ENCODE measurements around the gene MYOC.
"Not testable (repeated sequence)": the region's sequence is repeated elsewhere in the genome, so short reads cannot be mapped to it uniquely, and the experiment has no call there.

The MYOC gene

DNA sequence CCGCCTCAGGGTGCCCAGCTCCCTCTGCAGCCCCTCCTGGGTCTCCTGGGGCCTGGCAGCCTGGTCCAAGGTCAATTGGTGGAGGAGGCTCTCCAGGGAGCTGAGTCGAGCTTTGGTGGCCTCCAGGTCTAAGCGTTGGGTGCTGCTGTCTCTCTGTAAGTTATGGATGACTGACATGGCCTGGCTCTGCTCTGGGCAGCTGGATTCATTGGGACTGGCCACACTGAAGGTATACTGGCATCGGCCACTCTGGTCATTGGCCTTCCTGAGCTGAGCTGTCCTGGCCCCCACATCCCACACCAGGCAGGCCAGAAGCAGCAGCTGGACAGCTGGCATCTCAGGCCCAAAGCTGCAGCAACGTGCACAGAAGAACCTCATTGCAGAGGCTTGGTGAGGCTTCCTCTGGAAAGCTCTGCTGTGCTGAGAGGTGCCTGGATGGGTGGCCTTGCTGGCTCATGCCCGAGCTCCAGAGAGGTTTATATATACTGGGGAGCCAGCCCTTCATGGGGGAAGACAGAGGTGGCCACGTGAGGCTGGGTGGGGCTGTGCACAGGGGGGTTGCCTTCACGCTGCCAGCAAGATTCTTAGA lies at the start of gene MYOC:
Gene MYOC (minus strand): TSS at position 455 of the 589 bp plus-strand sequence. CDS start 77 bp downstream, at position 378.
- Histone ChIP-seq H3K9ac (ENCODE audit: low read depth, low read length) (no peak within 1 kb of the TSS), H3K4me3 (ENCODE audit: low read depth, low read length) (no peak within 1 kb of the TSS), H3K4me1 (ENCODE audit: control insufficient read depth, insufficient read depth, low read length) (peaks cover 8% of the 10 kb centered on the region), H3K9me3 (ENCODE audit: control insufficient read depth, insufficient read depth, low read length) (no peaks in the 10 kb centered on the region), H3K27me3 (ENCODE audit: control insufficient read depth, insufficient read depth, low read length) (0 out of 2 replicates have a peak, but pooled peaks cover 5% of the 10 kb centered on the region), H3K36me3 (ENCODE audit: control insufficient read depth, insufficient read depth, low read length) (no peaks in the 10 kb centered on the region), H3K27ac (ENCODE audit: low read depth, low read length) (no peak within 1 kb of the TSS)

- Histone ChIP-seq H3K27me3 (ENCODE audit: control insufficient read depth, insufficient read depth, low read length) (no peaks in the 10 kb centered on the region), H3K36me3 (ENCODE audit: control insufficient read depth, insufficient read depth, low read length) (no peaks in the 10 kb centered on the region)
Observed at GRCh38 chr1:171699531-171699930, 47.0 kb upstream of the MYOC start.

DNA sequence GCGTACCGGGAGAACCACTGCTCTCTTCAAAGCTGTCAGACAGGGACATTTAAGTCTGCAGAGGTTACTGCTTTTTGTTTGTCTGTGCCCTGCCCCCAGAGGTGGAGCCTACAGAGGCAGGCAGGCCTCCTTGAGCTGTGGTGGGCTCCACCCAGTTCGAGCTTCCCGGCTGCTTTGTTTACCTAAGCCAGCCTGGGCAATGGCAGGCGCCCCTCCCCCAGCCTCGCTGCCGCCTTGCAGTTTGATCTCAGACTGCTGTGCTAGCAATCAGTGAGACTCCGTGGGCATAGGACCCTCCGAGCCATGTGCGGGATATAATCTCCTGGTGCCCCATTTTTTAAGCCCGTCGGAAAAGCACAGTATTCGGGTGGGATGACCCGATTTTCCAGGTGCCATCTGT lies 43.3 kb upstream of the MYOC start:
- not testable (repeated sequence) for H3K9me3 ChIP-seq (ENCODE audit: control insufficient read depth, insufficient read depth, low read length); H3K4me3 ChIP-seq (ENCODE audit: low read depth, low read length); H3K27ac ChIP-seq (ENCODE audit: low read depth, low read length); H3K27me3 ChIP-seq (ENCODE audit: control insufficient read depth, insufficient read depth, low read length); H3K9ac ChIP-seq (ENCODE audit: low read depth, low read length); H3K4me1 ChIP-seq (ENCODE audit: control insufficient read depth, insufficient read depth, low read length); H3K36me3 ChIP-seq (ENCODE audit: control insufficient read depth, insufficient read depth, low read length)

More at GRCh38 chr1:171699531-171699930, 47.0 kb upstream of the MYOC start:
- 0 out of 2 replicates have a peak, but pooled peaks cover 6% of the 10 kb centered on the region for H3K4me1 ChIP-seq (ENCODE audit: control insufficient read depth, insufficient read depth, low read length)
- no peak overlapping the region for H3K9ac ChIP-seq (ENCODE audit: low read depth, low read length)
- H3K27ac ChIP-seq (ENCODE audit: low read depth, low read length): no peak overlapping the region
- no peak overlapping the region for H3K4me3 ChIP-seq (ENCODE audit: low read depth, low read length)
- H3K9me3 ChIP-seq (ENCODE audit: control insufficient read depth, insufficient read depth, low read length): peaks cover 5% of the 10 kb centered on the region

- H3K27me3 ChIP-seq (ENCODE audit: control insufficient read depth, insufficient read depth, low read length); H3K9me3 ChIP-seq (ENCODE audit: control insufficient read depth, insufficient read depth, low read length); H3K36me3 ChIP-seq (ENCODE audit: control insufficient read depth, insufficient read depth, low read length); H3K4me1 ChIP-seq (ENCODE audit: control insufficient read depth, insufficient read depth, low read length); H3K4me3 ChIP-seq (ENCODE audit: low read depth, low read length); H3K9ac ChIP-seq (ENCODE audit: low read depth, low read length); H3K27ac ChIP-seq (ENCODE audit: low read depth, low read length): not testable (repeated sequence)
Observed at GRCh38 chr1:171693541-171693940, 41.1 kb upstream of the MYOC start.

DNA sequence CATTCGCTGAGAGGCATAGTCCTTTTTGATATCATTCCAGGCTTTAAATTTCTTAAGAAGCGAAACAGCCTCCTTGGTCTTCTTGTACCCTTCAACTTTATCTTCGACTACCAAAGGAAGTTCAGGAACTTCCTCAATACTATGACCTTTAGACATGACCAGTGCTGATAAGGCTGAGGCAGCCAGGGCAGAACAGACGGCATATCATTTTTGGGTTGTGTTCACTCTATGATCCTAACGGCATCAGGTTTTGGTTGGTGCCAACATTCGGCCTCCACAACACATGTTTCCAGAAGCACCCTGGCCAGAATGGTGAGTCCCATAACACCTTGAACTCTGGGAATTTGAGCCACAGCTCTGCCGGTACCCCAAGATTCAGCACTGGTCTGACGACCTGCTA lies 31.4 kb upstream of the MYOC start:
- no peaks in the 10 kb centered on the region for H3K9me3 ChIP-seq (ENCODE audit: control insufficient read depth, insufficient read depth, low read length)
- H3K27ac ChIP-seq (ENCODE audit: low read depth, low read length): no peak overlapping the region
- no peaks in the 10 kb centered on the region for H3K4me1 ChIP-seq (ENCODE audit: control insufficient read depth, insufficient read depth, low read length)
- no peaks in the 10 kb centered on the region for H3K36me3 ChIP-seq (ENCODE audit: control insufficient read depth, insufficient read depth, low read length)
- H3K4me3 ChIP-seq (ENCODE audit: low read depth, low read length): no peak overlapping the region
- H3K27me3 ChIP-seq (ENCODE audit: control insufficient read depth, insufficient read depth, low read length): no peaks in the 10 kb centered on the region
- H3K9ac ChIP-seq (ENCODE audit: low read depth, low read length): no peak overlapping the region

DNA sequence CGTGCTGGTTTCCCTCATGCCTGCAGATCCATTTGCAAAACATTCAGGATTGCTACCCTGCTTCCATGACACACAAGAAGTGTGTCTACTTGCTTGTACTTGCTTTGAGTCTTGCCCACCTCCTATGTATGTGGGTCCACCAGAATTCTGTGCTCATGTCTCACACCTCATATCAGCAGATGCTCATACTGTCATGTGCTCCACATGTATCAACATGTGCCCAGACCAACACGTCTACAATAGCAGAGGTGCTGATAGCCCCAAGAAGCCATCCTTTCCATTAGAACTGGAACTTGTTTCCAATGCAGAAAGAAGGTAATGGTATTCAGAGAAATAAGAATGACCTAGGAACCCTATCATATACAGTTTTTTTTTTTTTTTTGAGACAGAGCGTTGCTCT lies 27.9 kb upstream of the MYOC start:
- Histone ChIP-seq H3K4me1 (ENCODE audit: control insufficient read depth, insufficient read depth, low read length) (no peaks in the 10 kb centered on the region), H3K9ac (ENCODE audit: low read depth, low read length) (no peak overlapping the region), H3K27ac (ENCODE audit: low read depth, low read length) (no peak overlapping the region), H3K4me3 (ENCODE audit: low read depth, low read length) (no peak overlapping the region), H3K36me3 (ENCODE audit: control insufficient read depth, insufficient read depth, low read length) (no peaks in the 10 kb centered on the region), H3K9me3 (ENCODE audit: control insufficient read depth, insufficient read depth, low read length) (no peaks in the 10 kb centered on the region), H3K27me3 (ENCODE audit: control insufficient read depth, insufficient read depth, low read length) (no peaks in the 10 kb centered on the region)

DNA sequence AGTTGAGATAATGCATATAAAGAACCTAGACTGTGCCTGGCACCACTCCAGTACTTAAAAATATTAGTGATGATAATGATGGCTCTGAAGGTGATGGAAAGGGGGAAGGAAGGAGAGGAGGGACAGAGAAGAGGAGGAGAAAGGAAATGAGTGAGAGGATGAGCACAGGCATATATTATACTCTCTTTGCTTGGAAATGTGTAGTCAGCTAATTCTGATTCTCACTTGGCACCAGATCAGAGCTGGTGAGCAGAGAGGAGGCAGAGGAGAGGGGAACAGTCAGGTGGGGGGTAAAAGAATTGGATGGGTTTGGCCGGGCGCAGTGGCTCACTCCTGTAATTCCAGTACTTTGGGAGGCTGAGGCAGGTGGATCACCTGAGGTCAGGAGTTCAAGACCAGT lies 24.3 kb upstream of the MYOC start:
- no peaks in the 10 kb centered on the region for H3K9me3 ChIP-seq (ENCODE audit: control insufficient read depth, insufficient read depth, low read length)
- no peak overlapping the region for H3K4me3 ChIP-seq (ENCODE audit: low read depth, low read length)
- no peaks in the 10 kb centered on the region for H3K36me3 ChIP-seq (ENCODE audit: control insufficient read depth, insufficient read depth, low read length)
- no peak overlapping the region for H3K27ac ChIP-seq (ENCODE audit: low read depth, low read length)
- H3K4me1 ChIP-seq (ENCODE audit: control insufficient read depth, insufficient read depth, low read length): no peaks in the 10 kb centered on the region
- no peaks in the 10 kb centered on the region for H3K27me3 ChIP-seq (ENCODE audit: control insufficient read depth, insufficient read depth, low read length)
- H3K9ac ChIP-seq (ENCODE audit: low read depth, low read length): no peak overlapping the region

DNA sequence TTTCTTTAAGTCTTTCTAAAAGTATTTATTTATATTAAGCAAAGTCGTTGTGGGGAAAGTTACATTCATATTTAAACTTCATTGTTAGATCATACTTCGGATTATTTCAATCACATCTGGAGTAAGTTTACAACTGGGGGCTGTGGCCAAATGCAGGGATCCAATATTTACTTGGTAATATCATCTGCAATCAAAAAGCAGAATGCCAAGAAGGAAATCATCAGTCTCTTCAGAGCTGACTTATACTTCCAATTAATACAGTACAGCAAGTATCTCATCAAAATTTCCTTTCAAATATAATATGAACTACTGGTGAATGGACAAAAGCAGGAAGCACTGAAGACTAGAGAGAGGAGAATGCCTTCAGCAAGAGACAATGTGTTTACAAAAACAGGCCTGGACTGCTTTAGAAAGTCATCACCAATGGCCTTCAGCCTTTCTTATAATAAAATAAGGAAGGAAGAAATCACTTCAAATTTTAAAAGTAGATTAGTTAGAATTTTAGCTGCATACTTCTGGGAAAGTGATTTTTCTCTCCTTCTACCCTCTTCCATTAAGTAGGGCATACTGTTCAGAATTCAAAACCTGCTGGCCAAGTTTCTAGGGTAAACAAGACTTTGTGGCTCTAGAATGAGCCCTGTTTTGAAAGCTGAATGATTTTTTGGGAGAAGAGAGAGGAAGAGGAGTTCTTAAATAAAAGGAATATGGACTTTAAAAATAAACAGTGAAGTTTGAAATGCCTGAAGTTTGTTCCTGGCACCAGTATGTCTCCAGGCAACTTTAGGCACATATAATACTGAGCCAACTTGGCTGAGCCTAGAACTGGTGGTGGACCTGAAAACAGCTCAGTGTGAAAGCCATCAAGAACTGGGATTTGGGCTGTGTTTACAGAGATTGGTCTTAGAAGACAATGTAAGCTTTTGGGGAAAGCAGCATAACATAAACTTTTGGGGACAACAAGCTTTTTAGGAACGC lies 22.2 kb upstream of the MYOC start:
- H3K9ac ChIP-seq (ENCODE audit: low read depth, low read length): no peak overlapping the region

DNA sequence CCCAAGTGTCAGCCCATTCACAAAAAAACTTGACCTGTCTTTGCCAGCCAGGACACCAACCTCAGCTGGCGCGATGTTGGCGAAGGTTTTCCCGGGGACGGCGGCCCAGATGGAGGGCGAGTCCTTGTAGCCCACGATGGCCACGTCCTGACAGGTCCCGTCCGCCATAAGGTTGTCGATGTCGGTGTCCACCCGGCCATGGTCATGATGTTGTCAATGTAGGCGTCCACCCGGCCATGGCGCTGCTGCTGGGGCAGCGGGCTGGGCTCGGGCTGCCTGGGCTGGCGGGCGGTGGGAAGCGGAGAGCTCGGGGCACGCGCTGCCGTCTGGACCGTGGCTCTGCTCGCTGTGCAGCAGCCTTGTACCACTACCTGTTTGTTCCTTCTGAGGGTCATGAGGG lies 18.3 kb upstream of the MYOC start:
- Histone ChIP-seq H3K9me3 (ENCODE audit: control insufficient read depth, insufficient read depth, low read length) (no peaks in the 10 kb centered on the region), H3K27ac (ENCODE audit: low read depth, low read length) (no peak overlapping the region), H3K4me1 (ENCODE audit: control insufficient read depth, insufficient read depth, low read length) (no peaks in the 10 kb centered on the region), H3K4me3 (ENCODE audit: low read depth, low read length) (no peak overlapping the region), H3K9ac (ENCODE audit: low read depth, low read length) (no peak overlapping the region), H3K36me3 (ENCODE audit: control insufficient read depth, insufficient read depth, low read length) (no peaks in the 10 kb centered on the region), H3K27me3 (ENCODE audit: control insufficient read depth, insufficient read depth, low read length) (no peaks in the 10 kb centered on the region)

More for the DNA sequence above, 22.2 kb upstream of the MYOC start:
- no peak overlapping the region for H3K27ac ChIP-seq (ENCODE audit: low read depth, low read length)
- no peaks in the 10 kb centered on the region for H3K27me3 ChIP-seq (ENCODE audit: control insufficient read depth, insufficient read depth, low read length)
- H3K4me1 ChIP-seq (ENCODE audit: control insufficient read depth, insufficient read depth, low read length): no peaks in the 10 kb centered on the region
- no peaks in the 10 kb centered on the region for H3K36me3 ChIP-seq (ENCODE audit: control insufficient read depth, insufficient read depth, low read length)
- H3K4me3 ChIP-seq (ENCODE audit: low read depth, low read length): no peak overlapping the region
- no peaks in the 10 kb centered on the region for H3K9me3 ChIP-seq (ENCODE audit: control insufficient read depth, insufficient read depth, low read length)

GRCh38 chr1:171668372-171668771 lies 15.9 kb upstream of the MYOC start:
- Histone ChIP-seq H3K36me3 (ENCODE audit: control insufficient read depth, insufficient read depth, low read length) (no peaks in the 10 kb centered on the region), H3K27me3 (ENCODE audit: control insufficient read depth, insufficient read depth, low read length) (no peaks in the 10 kb centered on the region), H3K27ac (ENCODE audit: low read depth, low read length) (no peak overlapping the region), H3K9ac (ENCODE audit: low read depth, low read length) (no peak overlapping the region), H3K4me1 (ENCODE audit: control insufficient read depth, insufficient read depth, low read length) (no peaks in the 10 kb centered on the region), H3K9me3 (ENCODE audit: control insufficient read depth, insufficient read depth, low read length) (no peaks in the 10 kb centered on the region), H3K4me3 (ENCODE audit: low read depth, low read length) (no peak overlapping the region)

GRCh38 chr1:171666114-171666769 lies 13.8 kb upstream of the MYOC start:
- peaks cover 2% of the 10 kb centered on the region; the same call in 1 of the 2 replicates for H3K4me1 ChIP-seq (ENCODE audit: control insufficient read depth, insufficient read depth, low read length)
- H3K9ac ChIP-seq (ENCODE audit: low read depth, low read length): no peak overlapping the region
- no peaks in the 10 kb centered on the region for H3K27me3 ChIP-seq (ENCODE audit: control insufficient read depth, insufficient read depth, low read length)
- H3K27ac ChIP-seq (ENCODE audit: low read depth, low read length): no peak overlapping the region
- no peaks in the 10 kb centered on the region for H3K36me3 ChIP-seq (ENCODE audit: control insufficient read depth, insufficient read depth, low read length)
- H3K4me3 ChIP-seq (ENCODE audit: low read depth, low read length): no peak overlapping the region
- no peaks in the 10 kb centered on the region for H3K9me3 ChIP-seq (ENCODE audit: control insufficient read depth, insufficient read depth, low read length)

Data from HUES48 (cell line).